ENCODE results near the gene COX6A1. TPM values are rescaled to one million over a fixed set of nuclear protein-coding genes. Genes with fewer than 3 reads are reported as not detected.

COX6A1 gene
- total and polyA plus RNA-seq, 2 of the 13 experiments (the other 11 are each of a cell fraction or from before 2014, with no cell fraction given): 542 to 673 TPM

GRCh38 chr12:120469450-120470149 lies 31.7 kb downstream of the COX6A1 start, which contains the start of gene SRSF9 (continued):
- 0 out of 2 replicates have a peak, but pooled peaks have one; percentile 54 for TF ChIP-seq SNAPC5 (CRISPR knock-in tag; IDR thresholded peaks at IDR 0.05; ENCODE audit: borderline replicate concordance)
- peak; percentile 54; the same call in 1 of the 2 replicates for TF ChIP-seq ZNF703 (CRISPR knock-in tag; IDR thresholded peaks at IDR 0.05; ENCODE audit: borderline replicate concordance)
- no peak for TF ChIP-seq ZNF543 (CRISPR knock-in tag; IDR thresholded peaks at IDR 0.05)
- peak; percentile 45; the same call in 1 of the 2 replicates for TF ChIP-seq ZBTB38 (CRISPR knock-in tag; IDR thresholded peaks at IDR 0.05)
- TF ChIP-seq ZNF260 (CRISPR knock-in tag; IDR thresholded peaks at IDR 0.05; ENCODE audit: borderline replicate concordance, low read depth): no peak
- 0 out of 2 replicates have a peak, but pooled peaks have one; percentile 9 for TF ChIP-seq RERE (CRISPR knock-in tag; IDR thresholded peaks at IDR 0.05; ENCODE audit: low read depth)
- TF ChIP-seq RBM39 (IDR thresholded peaks at IDR 0.05; ENCODE audit: low read depth, low read length, poor library complexity, severe bottlenecking): peak; percentile 61
- TF ChIP-seq ZBED4 (CRISPR knock-in tag; IDR thresholded peaks at IDR 0.05; ENCODE audit: borderline replicate concordance): no peak
- no peak for TF ChIP-seq ZMYM3 (CRISPR knock-in tag; IDR thresholded peaks at IDR 0.05)
- no peak for TF ChIP-seq ZNF160 (CRISPR knock-in tag; IDR thresholded peaks at IDR 0.05)
- no peak for TF ChIP-seq CREB3 (CRISPR knock-in tag; IDR thresholded peaks at IDR 0.05)
- TF ChIP-seq NFE2L1 (CRISPR knock-in tag; IDR thresholded peaks at IDR 0.05; ENCODE audit: borderline replicate concordance): no peak
- TF ChIP-seq ZNF749 (CRISPR knock-in tag; IDR thresholded peaks at IDR 0.05; ENCODE audit: borderline replicate concordance): 0 out of 2 replicates have a peak, but pooled peaks have one; percentile 28
- TF ChIP-seq DMTF1 (CRISPR knock-in tag; IDR thresholded peaks at IDR 0.05): no peak

Measured in HepG2 (cell line).